A204.1 (cell line): ENCODE measurements around the gene ZNG1A.
"Not testable (repeated sequence)": the region's sequence is repeated elsewhere in the genome, so short reads cannot be mapped to it uniquely, and the experiment has no call there.

Experiments used
- FAIRE-seq: peaks from 2 replicates; lab custom pipeline; 2012; peaks lifted over from hg19 to GRCh38; lab: Jason Lieb, UNC

The ZNG1A gene

DNA sequence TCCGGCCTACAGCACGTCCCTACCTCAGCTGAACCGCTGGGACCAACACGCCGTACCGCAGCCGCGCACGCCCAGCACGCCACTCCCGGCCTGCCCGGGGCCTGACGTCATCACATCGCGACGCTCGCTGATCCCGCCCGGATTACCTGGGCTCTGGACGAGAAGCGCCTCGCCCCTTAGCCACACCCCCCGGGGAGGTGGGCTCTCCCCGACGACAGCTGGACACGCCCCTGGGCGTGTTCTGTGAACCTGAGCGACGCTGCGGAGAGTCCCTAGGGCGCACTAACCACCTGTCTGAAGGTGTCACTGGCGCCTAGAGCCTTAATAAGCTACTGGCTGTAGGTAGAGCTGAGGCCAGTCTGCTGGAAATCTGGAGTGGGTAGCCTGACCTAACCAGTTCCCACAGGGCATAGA lies at the start of gene ZNG1A:
TSS of gene ZNG1A (minus strand) at position 87 of the 414 bp plus-strand sequence. CDS start 87 bp downstream, outside the sequence.
- FAIRE-seq: not testable (repeated sequence)

GRCh38 chr9:227860-228259 lies 49.0 kb upstream of the ZNG1A start:
- no peak for FAIRE-seq

GRCh38 chr9:224582-225520 lies 46.0 kb upstream of the ZNG1A start:
- no peak for FAIRE-seq

DNA sequence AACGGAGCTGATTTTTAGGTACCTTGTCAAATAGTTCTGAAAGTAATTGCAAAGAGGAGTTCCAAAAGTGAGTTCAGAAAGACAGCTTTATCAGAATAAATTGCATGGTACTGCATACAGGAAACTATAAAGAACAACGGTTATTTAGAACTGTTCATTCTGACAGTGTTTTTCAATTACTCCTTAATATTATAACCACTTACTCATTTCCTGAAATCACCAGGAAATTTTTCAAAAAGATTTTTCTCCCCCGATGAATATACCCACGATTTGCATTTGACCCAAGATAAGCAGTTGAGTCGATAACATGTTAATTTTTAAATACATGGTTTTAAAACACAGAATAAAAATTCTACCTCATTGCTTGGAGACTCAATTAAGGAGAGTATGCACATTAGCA lies 45.2 kb upstream of the ZNG1A start:
- no peak for FAIRE-seq

DNA sequence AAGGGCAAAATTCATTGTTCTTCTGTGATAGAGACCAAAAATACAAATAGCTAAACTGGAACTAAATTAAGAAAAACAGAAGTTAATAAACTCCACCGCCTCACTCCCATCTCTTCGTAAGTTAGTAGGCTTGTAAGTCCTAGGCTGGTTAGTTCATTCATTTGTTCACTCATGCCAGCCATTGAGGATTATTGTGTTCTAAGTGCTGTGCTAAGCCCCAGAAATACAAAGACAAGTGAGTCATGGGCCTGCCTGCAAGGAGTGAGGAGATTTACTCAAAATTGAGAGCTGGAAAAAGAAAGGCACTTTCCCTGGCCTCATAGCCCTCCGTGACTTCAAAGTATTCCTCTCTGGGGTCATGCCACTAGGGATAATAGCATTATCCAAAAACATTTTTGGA lies 44.3 kb upstream of the ZNG1A start:
- FAIRE-seq: no peak

DNA sequence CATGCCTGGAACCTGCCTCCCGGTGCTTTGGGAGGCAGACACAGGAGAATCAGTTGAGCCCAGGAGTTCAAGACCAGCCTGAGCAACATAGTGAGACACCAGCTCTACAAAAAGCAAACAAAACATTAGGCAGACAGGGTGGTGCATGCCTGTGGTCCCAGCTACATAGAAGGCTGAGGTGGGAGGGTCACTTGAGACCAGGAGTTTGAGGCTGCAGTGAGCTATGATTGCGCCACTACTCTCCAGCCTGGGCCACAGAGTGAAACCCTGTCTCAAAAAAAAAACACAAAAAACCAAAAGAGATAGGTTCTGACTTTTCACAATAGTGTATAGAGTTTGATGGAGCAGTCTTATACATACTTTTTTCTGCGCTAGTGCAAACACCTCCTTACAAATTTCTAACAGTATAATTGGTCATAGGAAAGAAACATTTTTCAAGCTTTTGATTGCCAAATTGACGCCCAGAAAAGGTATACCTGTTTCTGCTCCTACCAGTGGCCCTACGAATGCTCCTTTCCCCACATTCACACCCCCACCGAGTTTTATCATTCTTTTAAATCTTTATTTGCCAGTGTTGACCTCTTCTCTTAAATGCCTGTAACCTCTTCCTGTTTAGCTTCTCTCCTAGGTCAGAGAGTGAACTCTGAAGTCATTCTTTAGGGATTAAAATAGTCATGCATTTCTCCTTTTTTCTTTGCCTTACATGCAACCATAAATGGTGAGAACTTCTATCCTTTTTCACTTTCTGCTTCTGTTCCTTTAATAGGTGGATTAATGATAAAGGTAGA lies 43.3 kb upstream of the ZNG1A start:
- no peak for FAIRE-seq

GRCh38 chr9:219670-220365 lies 41.0 kb upstream of the ZNG1A start:
- no peak for FAIRE-seq

DNA sequence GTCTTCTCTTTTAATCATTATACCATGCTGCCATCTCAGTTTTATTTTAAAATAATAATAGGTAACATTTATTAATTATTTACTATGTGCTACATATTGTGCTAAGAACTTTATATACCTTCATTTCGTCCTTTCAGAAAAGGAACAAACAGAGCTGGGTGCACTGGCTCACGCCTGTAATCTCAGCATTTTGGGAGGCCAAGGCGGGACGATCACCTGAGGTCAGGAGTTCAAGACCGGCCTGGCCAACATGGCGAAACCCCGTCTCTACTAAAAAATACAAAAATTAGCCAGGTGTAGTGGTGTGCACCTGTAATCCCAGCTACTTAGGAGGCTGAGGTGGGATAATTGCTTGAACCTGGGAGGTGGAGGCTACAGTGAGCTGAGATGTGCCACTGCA lies 40.2 kb upstream of the ZNG1A start:
- FAIRE-seq: not testable (repeated sequence)

DNA sequence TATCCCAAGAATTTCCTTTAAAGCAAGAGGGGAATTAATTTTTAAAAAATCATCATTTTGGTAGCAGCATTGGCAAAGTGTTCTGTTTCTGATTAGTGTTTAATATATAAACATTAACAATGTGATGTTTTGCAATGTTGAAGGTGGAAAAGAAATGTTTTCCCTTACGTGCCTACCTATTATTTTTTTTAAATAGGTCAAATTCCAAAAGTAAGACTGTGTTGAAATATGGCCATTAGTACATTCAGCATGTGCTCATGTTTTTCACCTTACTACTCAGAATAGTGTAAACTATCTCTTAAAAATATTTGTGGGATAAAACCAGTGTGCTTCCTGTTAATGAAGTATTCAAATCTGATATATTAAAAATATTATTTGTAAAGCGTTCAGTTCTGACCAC lies 39.1 kb upstream of the ZNG1A start:
- no peak for FAIRE-seq

GRCh38 chr9:216866-217265 lies 38.0 kb upstream of the ZNG1A start:
- no peak for FAIRE-seq

DNA sequence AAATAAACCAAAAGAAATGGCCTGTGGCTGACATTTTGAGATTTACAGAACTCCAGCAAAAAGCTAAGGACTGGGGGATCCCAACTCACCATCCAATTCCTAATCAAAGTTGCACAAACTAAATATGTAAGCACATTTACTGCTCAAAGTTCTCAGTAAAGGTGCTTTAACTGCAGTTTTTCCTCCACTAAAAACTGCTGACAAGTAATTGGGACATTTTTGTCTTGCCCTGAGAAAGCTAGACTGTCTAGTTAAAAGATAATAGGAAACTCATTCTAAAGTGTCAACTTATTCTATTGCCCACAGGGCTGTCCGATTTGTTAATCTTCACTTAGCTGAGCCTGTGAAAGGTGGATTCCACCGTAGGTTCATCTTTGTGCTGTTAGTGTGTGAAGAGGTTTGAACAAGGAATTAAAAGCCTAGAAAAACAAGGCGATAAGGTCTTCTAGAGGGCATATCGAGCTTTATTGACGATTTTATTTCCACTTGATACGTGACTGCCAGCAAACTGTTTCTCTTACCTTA lies 36.8 kb upstream of the ZNG1A start:
- FAIRE-seq: no peak

DNA sequence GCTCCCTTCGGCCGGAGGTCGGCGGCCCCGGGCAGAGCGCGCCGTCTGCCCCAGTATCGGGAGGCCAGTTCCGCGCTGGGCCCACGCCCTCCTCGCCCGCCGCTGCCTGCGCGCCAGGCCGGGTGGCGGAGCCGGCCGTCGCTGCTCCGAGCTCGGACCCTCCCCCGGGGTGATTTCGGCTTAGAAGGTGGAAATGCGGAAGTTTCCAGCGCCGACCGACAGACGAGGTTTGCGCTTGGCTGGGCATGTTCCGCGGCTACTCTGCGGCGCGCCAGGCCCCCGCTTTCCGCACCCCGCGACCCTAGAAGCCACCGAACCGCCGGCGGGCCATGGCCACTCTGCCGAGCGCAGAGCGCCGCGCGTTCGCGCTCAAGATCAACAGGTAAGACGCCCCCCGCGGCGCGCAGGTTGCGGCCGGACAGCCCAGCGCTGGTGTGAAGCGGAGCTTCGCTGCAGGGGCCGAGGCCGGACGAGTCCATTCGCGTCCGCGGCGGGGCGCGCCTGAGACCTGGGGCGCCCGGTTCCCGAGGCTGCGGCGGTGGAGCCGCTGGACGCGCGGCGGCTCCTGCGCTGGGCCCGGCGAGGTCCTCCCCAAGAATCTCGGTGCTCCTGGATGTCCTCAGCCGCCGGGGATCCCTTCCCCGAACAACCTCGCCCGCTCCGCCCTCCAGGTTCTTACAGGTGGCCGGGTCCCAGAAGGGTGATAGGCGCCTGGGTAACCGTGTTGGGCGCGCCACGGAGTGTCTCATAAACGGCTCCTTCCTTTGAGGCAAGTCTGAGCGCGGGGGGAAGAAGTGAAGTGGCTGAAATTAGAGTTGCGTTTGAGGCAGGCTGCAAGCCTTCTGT lies 36.0 kb upstream of the ZNG1A start, which contains the start of gene DOCK8:
TSS of gene DOCK8 (plus strand) at position 218 of the 846 bp plus-strand sequence. CDS start at position 330, 112 bp downstream.
- no peak for FAIRE-seq

DNA sequence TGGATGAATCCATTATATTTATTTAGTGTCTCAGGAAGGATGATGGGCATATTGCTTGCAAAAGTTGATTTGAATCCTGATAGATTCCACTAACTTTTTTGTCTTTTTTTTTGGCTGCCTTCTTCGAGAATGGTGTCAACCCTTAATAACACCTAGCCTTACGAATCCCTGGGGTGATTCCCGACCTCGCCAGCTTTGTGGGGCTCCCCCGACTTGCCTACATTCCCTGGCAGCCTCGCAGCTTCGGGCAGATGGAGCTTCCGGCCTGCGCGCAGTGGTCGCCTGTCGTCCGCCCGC lies 35.4 kb upstream of the ZNG1A start:
- no peak for FAIRE-seq

GRCh38 chr9:213901-214300 lies 35.0 kb upstream of the ZNG1A start:
- not testable (repeated sequence) for FAIRE-seq

- no peak for FAIRE-seq
Observed at GRCh38 chr9:212297-212696, 33.4 kb upstream of the ZNG1A start.

- no peak for FAIRE-seq
Observed at GRCh38 chr9:211557-211956, 32.7 kb upstream of the ZNG1A start.

GRCh38 chr9:211036-211435 lies 32.2 kb upstream of the ZNG1A start:
- FAIRE-seq: no peak

- FAIRE-seq: no peak
Observed at GRCh38 chr9:209143-209758, 30.4 kb upstream of the ZNG1A start.

GRCh38 chr9:206481-206880 lies 27.6 kb upstream of the ZNG1A start:
- FAIRE-seq: no peak

DNA sequence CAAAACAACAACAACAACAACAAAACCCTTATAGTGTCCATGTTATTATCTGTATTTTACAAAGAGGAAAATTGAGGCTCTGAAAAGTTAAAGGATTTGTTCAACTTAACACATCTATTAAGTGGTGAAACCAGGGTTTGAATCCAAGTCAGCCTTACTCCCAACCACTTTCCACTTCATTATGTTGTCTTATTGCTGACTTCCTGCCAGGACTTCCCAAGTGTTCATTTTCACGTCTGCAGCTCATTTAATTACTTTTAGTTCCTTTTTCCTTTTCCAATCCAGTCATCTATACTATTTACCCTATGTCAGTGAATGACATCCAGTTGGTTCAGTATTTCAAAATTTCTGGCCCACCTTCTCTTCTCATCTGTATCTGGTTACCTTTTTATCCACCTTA lies 20.7 kb upstream of the ZNG1A start:
- not testable (repeated sequence) for FAIRE-seq
